GM12864 (cell line): ENCODE results near the gene ZEB2.

Experiments
- DNase-seq: peaks from one replicate; pipeline ENCODE4 v3.0.0-alpha.2; 2011; ENCODE audit warnings: low read depth
- H3K4me3 ChIP-seq: 2 replicates; pipeline ENCODE4 v1.5.1; 2011; ENCODE audit warnings: mild to moderate bottlenecking, low read depth, low read length, control low read depth
- CTCF ChIP-seq: IDR thresholded peaks from 2 replicates; pipeline ENCODE4 v1.5.1; 2011; ENCODE audit warnings: low read depth, mild to moderate bottlenecking, moderate library complexity, low read length, control low read depth, inconsistent platforms; ENCODE audit errors: missing control alignments

ZEB2 gene

GRCh38 chr2:144518748-144519596 is 947 bp downstream of the ZEB2 start:
- no peak for TF ChIP-seq CTCF
- DNase-seq: peak; percentile 27
- H3K4me3 ChIP-seq: no peak overlapping the region

DNA sequence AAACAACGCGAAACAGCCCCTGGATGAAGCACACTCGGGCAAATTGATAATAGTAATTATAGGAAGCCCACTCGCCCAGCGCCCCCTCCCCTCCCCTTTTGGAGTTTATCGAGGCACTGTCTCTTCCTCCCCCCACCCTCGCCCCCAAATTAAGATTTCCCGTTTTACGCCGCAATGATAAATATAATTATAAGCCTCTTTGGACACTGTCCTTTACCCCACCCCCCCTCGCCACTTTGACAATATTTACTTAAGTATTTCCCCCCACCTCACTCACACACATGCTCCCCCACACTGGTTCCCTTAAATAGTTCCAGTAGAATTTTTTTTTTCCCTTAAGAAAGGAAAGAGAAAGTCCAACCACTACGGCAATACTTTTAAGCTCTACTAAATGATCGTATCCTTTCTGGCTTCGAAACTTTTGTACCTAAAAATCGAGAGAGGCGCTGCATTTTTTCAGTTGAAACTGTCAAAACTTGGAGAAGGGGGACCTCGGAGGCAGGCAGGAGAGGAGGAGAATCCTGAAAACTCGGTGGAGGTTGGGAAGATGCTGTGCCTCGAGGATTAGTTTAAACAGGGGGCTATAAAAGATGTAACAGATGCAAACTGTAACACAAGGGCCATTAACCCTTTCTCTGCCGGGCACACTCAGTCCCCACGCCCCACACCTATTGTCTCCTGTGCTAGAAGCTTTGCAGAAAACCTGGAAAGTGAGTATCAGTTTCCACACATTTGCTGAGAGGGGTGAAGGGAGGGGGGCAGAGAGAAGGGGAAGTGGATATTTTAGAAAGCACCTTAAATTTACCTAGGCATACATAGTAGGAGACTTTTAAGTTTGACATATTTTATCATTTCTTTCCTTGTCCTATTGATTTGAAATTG is 1.8 kb downstream of the ZEB2 start:
- DNase-seq: no peak
- peak overlapping the region; percentile 65 for H3K4me3 ChIP-seq
- no peak for TF ChIP-seq CTCF

DNA sequence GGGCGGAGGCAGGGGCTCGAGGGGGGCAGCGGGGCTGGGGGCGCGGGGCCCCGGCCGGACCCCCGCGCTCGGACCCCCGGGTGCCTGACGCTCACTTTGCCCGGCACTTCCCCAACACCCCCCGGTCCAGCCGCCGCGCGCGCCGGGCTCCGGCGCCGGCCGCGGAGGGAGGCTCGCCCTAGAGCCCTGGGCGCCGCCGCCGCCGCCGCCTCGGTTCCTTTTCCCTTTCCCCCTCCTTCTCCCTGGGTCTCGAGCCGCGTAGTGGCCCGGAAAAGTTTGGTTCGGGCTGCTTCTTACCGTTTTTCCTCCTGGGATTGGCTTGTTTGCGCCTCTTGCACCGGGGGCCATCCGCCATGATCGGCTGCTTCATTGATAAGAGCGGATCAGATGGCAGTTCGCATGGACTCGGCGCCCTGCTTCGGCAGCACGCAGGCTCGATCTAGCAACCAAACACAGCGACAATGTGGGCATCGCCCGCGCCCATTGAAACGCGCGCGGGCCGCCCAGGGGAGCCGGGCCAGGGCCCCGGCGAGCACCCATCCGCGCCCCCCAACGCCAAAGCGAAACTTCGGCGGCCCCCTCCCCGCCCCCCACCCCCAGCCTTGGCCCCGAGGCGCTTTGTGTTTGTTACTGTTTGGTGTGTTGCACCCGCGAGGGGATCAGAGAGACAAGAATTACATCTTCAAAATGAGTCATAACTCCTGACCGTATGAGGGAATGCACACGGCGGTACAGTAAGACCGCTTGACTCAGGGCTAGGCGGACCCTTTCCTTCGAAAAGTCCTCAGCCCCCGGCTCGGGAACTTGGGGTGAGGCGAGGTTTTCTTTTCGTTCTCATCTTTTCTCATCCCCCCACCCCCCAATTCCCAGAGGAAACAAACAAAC is 2.7 kb downstream of the ZEB2 start:
- no peak for TF ChIP-seq CTCF
- DNase-seq: peak; percentile 24
- H3K4me3 ChIP-seq: peak overlapping the region; percentile 65

- peak overlapping the region; percentile 65 for H3K4me3 ChIP-seq
- DNase-seq: no peak
- TF ChIP-seq CTCF: no peak
Measured at GRCh38 chr2:144516411-144516980, 3.4 kb downstream of the ZEB2 start.

DNA sequence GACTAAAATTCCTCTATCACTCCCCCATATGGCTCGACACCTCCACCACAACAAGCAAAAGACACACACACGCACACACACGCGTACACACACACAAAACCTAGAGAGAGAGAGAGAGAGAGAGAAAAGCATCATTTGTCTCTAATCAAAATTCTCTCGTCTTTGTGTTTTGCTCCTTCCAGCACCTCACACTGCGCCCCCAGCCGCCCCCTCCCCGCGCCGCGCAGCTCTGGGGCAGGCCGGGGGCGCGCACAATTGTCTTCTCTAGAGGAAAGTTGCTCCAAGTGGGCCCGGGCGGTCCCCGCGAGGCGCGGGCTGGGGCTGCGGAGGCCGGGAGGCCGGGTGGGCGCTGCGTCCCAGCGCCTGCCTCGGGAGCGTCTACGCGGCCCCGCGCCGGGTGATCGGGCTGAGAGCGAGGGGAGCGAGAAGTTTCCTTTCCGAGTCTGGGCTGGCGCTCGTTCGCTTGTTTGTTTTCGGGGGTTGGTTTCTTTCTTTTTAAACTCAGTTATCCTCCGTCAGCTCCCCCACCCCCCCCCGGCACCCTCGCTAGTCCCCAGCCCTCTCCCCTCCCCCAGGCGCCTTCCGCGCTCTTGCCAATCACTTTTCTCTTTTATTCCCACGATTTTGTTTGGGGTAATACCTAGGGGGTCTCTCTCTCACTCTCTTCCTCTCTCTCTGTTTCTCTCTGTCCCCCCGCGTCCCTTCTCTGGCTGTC is 4.1 kb downstream of the ZEB2 start:
- peak overlapping the region; percentile 65 for H3K4me3 ChIP-seq
- DNase-seq: no peak
- no peak for TF ChIP-seq CTCF
